ENCODE measurements around the gene FKBP7.
"Not testable (repeated sequence)": the region's sequence is repeated elsewhere in the genome, so short reads cannot be mapped to it uniquely, and the experiment has no call there.

FKBP7 gene

GRCh38 chr2:178448968-178449661, 29.3 kb downstream of the FKBP7 start:
- no peak for DNase-seq

GRCh38 chr2:178441426-178441825, 37.0 kb downstream of the FKBP7 start:
- DNase-seq = no peak

GRCh38 chr2:178436662-178437061, 41.7 kb downstream of the FKBP7 start:
- DNase-seq = no peak

GRCh38 chr2:178429336-178429735, 49.1 kb downstream of the FKBP7 start:
- DNase-seq = no peak

- no peak for DNase-seq
These were observed 50.0 kb downstream of the FKBP7 start for GRCh38 chr2:178428396-178428806.

GRCh38 chr2:178427458-178427857, 50.9 kb downstream of the FKBP7 start:
- DNase-seq = no peak

- DNase-seq = no peak
These were observed 52.0 kb downstream of the FKBP7 start for GRCh38 chr2:178426388-178426787.

GRCh38 chr2:178425255-178425827, 53.1 kb downstream of the FKBP7 start:
- DNase-seq = no peak

GRCh38 chr2:178423746-178424145, 54.7 kb downstream of the FKBP7 start:
- DNase-seq = not testable (repeated sequence)

- no peak for DNase-seq
These were observed 56.3 kb downstream of the FKBP7 start for GRCh38 chr2:178422097-178422496.

GRCh38 chr2:178420463-178420999, 57.9 kb downstream of the FKBP7 start:
- DNase-seq = no peak

- no peak for DNase-seq
These were observed 59.3 kb downstream of the FKBP7 start for GRCh38 chr2:178419123-178419522.

- DNase-seq = no peak
These were observed 60.0 kb downstream of the FKBP7 start for GRCh38 chr2:178418426-178418825.

- DNase-seq = no peak
These were observed 60.5 kb downstream of the FKBP7 start for GRCh38 chr2:178417916-178418315.

GRCh38 chr2:178415979-178416378, 62.4 kb downstream of the FKBP7 start:
- no peak for DNase-seq

GRCh38 chr2:178414266-178415247, 63.8 kb downstream of the FKBP7 start:
- DNase-seq = peak; percentile 96

Data from SIG-M5 (cell line).